HepG2 (cell line): ENCODE data around the gene PITPNM2. TPM values are rescaled to one million over a fixed set of nuclear protein-coding genes. Genes with fewer than 3 reads are reported as not detected.

Source experiments
- ATAC-seq: fragments of 200-7000 bp; cut with Tn5 transposase; 3 replicates; pipeline ENCODE4 v1.9.1; 2020; ENCODE audit warnings: mild to moderate bottlenecking, moderate library complexity
- BruUV-seq: library from RNA; stranded (reverse); fragments of 400-500 nt; replicated peaks from 2 replicates; lab custom pipeline; 2021; lab: Mats Ljungman, UMichigan
- CTCF ChIA-PET: fragments of 300-600 bp; formaldehyde crosslinking; extraction: SDS; loops from one replicate; lab custom pipeline; 2021; ENCODE audit warnings: low total read pairs, inconsistent platforms, low intra/inter-chr PET ratio; lab: Yijun Ruan, JAX
- POLR2A ChIA-PET: fragments of 350-600 bp; sonication (Branson Sonifier 250); formaldehyde crosslinking; loops from one replicate; lab custom pipeline; 2020; ENCODE audit warnings: antibody characterized with exemption, inconsistent platforms; lab: Yijun Ruan, JAX
- DNase-seq: peaks from one replicate; pipeline ENCODE4 v3.0.0-alpha.2; 2015; ENCODE audit warnings: low spot score
- FAIRE-seq: peaks from 3 replicates; lab custom pipeline; 2011; peaks lifted over from hg19 to GRCh38; lab: Jason Lieb, UNC
- H2AFZ ChIP-seq: one replicate; pipeline ENCODE4 v1.6.1; 2011; ENCODE audit warnings: low read length, inconsistent platforms
- H3K27ac ChIP-seq: fragments of 300-600 bp; 3 replicates; pipeline ENCODE4 v1.8.0; 2011; ENCODE audit warnings: mixed run types, mild to moderate bottlenecking, mixed read lengths, low read length, inconsistent platforms; ENCODE audit not compliant: insufficient read depth; ENCODE audit errors: extremely low read length
- H3K27me3 ChIP-seq, 2 experiments: fragments of 200-600 bp in 1 of 2; 2 replicates in 1 of 2; 3 replicates in 1 of 2; pipeline versions ENCODE4 v1.6.0 to v1.8.0; 2011; ENCODE audit warnings: low read length in 2 of 2, mild to moderate bottlenecking in 2 of 2, moderate library complexity in 2 of 2, inconsistent platforms in 1 of 2; ENCODE audit not compliant: insufficient read depth in 2 of 2, control insufficient read depth in 1 of 2
- H3K36me3 ChIP-seq, 2 experiments: fragments of 200-600 bp in 1 of 2; replicated peaks in 1 of 2; 2 replicates in 1 of 2; 3 replicates in 1 of 2; pipeline versions ENCODE4 v1.5.1 to v1.8.0; 2011; ENCODE audit warnings: low read length in 2 of 2, inconsistent platforms in 1 of 2; ENCODE audit not compliant: insufficient read depth in 2 of 2, control insufficient read depth in 1 of 2
- H3K4me1 ChIP-seq: 2 replicates; pipeline ENCODE4 v1.5.1; 2012; ENCODE audit warnings: low read length, inconsistent platforms; ENCODE audit not compliant: insufficient read depth
- H3K4me2 ChIP-seq: 2 replicates; pipeline ENCODE4 v1.6.0; 2011; ENCODE audit warnings: low read depth, low read length, inconsistent platforms
- H3K4me3 ChIP-seq, 3 experiments: fragments of 200-600 bp in 1 of 3; sonication (generic), shearing (Covaris generic) in 1 of 3; replicated peaks in 1 of 3; 2 replicates each; pipeline ENCODE4 v1.5.1; 2011 to 2016; ENCODE audit warnings: low read length in 3 of 3, inconsistent platforms in 2 of 3, low read depth in 2 of 3, mild to moderate bottlenecking in 2 of 3, control low read depth in 1 of 3, mixed read lengths in 1 of 3; ENCODE audit not compliant: insufficient read depth in 1 of 3
- H3K79me2 ChIP-seq: one replicate; pipeline ENCODE4 v1.6.1; 2011; ENCODE audit warnings: low read length, inconsistent platforms; ENCODE audit not compliant: insufficient read depth
- H3K9ac ChIP-seq: 2 replicates; pipeline ENCODE4 v1.6.0; 2011; ENCODE audit warnings: mild to moderate bottlenecking, low read depth, low read length, inconsistent platforms; ENCODE audit not compliant: insufficient read depth
- H3K9me3 ChIP-seq: 2 replicates; pipeline ENCODE4 v1.5.1; 2012; ENCODE audit warnings: mild to moderate bottlenecking, low read length
- H4K20me1 ChIP-seq: 2 replicates; pipeline ENCODE4 v1.6.0; 2011; ENCODE audit warnings: inconsistent platforms, mild to moderate bottlenecking, low read length, moderate library complexity; ENCODE audit not compliant: insufficient read depth
- ARNT ChIP-seq: fragments of 450-650 bp; IDR thresholded peaks from 2 replicates; pipeline ENCODE4 v1.6.1; 2017
- FOXJ3 ChIP-seq: sonication (generic); formaldehyde crosslinking; IDR thresholded peaks from 2 replicates; pipeline ENCODE4 v1.4.0; 2020; ENCODE audit warnings: missing genetic modification reagents, mild to moderate bottlenecking, borderline replicate concordance
- GABPA ChIP-seq, 2 experiments: IDR thresholded peaks; 2 replicates each; pipeline ENCODE4 v1.6.1; 2011 to 2016; ENCODE audit warnings: low read depth in 2 of 2, low read length in 1 of 2, missing biosample characterization in 1 of 2, missing genetic modification characterization in 1 of 2
- GATAD2A ChIP-seq: IDR thresholded peaks from 2 replicates; pipeline ENCODE4 v1.6.1; 2016
- PLSCR1 ChIP-seq: sonication (generic); formaldehyde crosslinking; IDR thresholded peaks from 2 replicates; pipeline ENCODE4 v1.5.0; 2020; ENCODE audit warnings: missing genetic modification reagents, mild to moderate bottlenecking, borderline replicate concordance
- TGIF2 ChIP-seq: IDR thresholded peaks from 2 replicates; pipeline ENCODE4 v1.6.1; 2016; ENCODE audit warnings: control low read depth, missing compliant biosample characterization
- ZBED4 ChIP-seq: sonication (generic); formaldehyde crosslinking; IDR thresholded peaks from 2 replicates; pipeline ENCODE4 v1.4.0; 2020; ENCODE audit warnings: missing genetic modification reagents, borderline replicate concordance
- ZNF124 ChIP-seq: sonication (generic); formaldehyde crosslinking; IDR thresholded peaks from 2 replicates; pipeline ENCODE4 v1.4.0; 2020; ENCODE audit warnings: missing genetic modification reagents
- WGBS: methylation state at CpG from one replicate; pipeline ENCODE4 v1.1.6; 2017; ENCODE audit warnings: low lambda C conversion rate; 5-methylcytosine and 5-hydroxymethylcytosine counted together
- in situ Hi-C: cut with HindIII; loops from 2 replicates; pipeline ENCODE4 v1.10.0; 2017; ENCODE audit warnings: low pct_unique_long_range_greater_than_20kb; ENCODE audit not compliant: extremely low pct_ligation_motif_present
- intact Hi-C: fragments of 100-400 bp; cut with micrococcal nuclease; formaldehyde crosslinking; loops from one replicate; pipeline ENCODE4 v1.10.0; 2022; ENCODE audit not compliant: unreplicated experiment
- polyA plus RNA-seq, 8 experiments: library from polyadenylated mRNA; depleted of rRNA in 3 of 8; stranded (reverse) in 7 of 8; unstranded in 1 of 8; fragments of >200 nt; fragmentation: Illumina TruSeq in 4 of 8; extraction: Trizol in 4 of 8; gene quantifications; 2 replicates each; pipeline versions ENCODE4 v1.2.1 to v1.2.3, GENCODE V29; 2011 to 2016; ENCODE audit warnings: low read depth in 4 of 8, missing spikeins in 1 of 8, mixed read lengths in 1 of 8; ENCODE audit not compliant: insufficient read depth in 1 of 8
- total RNA-seq, 5 experiments: library from RNA; depleted of rRNA; stranded (reverse); fragments of >200 nt; fragmentation: Illumina TruSeq; extraction: Trizol; gene quantifications; 2 replicates each; pipeline ENCODE4 v1.2.3, GENCODE V29; 2016; ENCODE audit warnings: low read depth in 1 of 5

The PITPNM2 gene
- total and polyA plus RNA-seq, 2 of the 13 experiments (the other 11 are each of a cell fraction or from before 2014, with no cell fraction given): 4.2 to 5.3 TPM

DNA sequence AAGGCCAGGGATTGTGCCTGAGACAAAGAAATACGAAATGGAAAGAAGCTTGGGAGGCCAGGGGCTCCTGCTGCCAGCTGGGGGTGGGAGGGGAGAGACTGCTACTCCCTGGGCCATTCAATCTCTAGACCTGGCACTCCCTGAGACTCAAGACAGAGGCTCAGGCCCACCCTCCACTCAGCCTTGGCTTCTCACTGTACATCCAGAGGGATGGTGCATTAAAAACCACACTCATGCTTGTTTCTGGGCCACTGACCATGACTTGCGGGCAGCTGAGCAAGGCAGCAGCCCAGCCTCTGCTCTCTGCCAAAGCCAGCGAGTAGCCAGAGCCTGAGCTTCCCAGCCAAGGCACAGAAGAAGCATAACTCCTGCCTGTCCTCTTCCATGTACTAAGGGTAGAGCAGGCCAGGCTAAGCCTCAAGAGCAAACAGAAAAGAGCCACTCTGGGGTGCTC lies 41.5 kb downstream of the PITPNM2 start (continued):
- TF ChIP-seq ZBED4 (CRISPR knock-in tag) (no peak), ZNF124 (CRISPR knock-in tag) (no peak)
- TF ChIP-seq, all 625 proteins: peak for 0

GRCh38 chr12:123108682-123109066 lies 42.2 kb downstream of the PITPNM2 start:
- in situ Hi-C loops (no loop called here), intact Hi-C loops (no loop called here)
- H3K27ac ChIP-seq: no peak overlapping the region
- H3K27me3 ChIP-seq: no peaks in the 10 kb centered on the region
- no peak for DNase-seq
- TF ChIP-seq TGIF2 (CRISPR knock-in tag): no peak
- no peak for TF ChIP-seq PLSCR1 (CRISPR knock-in tag)
- TF ChIP-seq GABPA (IDR thresholded peaks at IDR 0.05; ENCODE audit: low read depth, low read length): no peak
- TF ChIP-seq GABPA (CRISPR knock-in tag; IDR thresholded peaks at IDR 0.05; ENCODE audit: low read depth): no peak
- TF ChIP-seq ARNT: no peak
- no peak for TF ChIP-seq FOXJ3
- TF ChIP-seq GATAD2A (CRISPR knock-in tag): no peak
- ChIA-PET POLR2A (no interaction called here), CTCF (no interaction called here)
- peaks cover 45% of the 10 kb centered on the region for H3K4me1 ChIP-seq
- no peak for ATAC-seq
- H3K9me3 ChIP-seq: no peaks in the 10 kb centered on the region
- no TSS peak for BruUV-seq
- H3K4me3 ChIP-seq: no peak overlapping the region
- no peak overlapping the region for H3K9ac ChIP-seq
- WGBS: 86% methylated on average over 7 of the region's 7 CpGs
- H2AFZ ChIP-seq: no peak overlapping the region
- no peaks in the 10 kb centered on the region for H3K79me2 ChIP-seq
- FAIRE-seq: no peak
- no peak overlapping the region for H3K4me2 ChIP-seq
- H4K20me1 ChIP-seq: no peaks in the 10 kb centered on the region
- H3K36me3 ChIP-seq: peaks cover 6 to 22% of the 10 kb centered on the region in 2 experiments
